Glutamatergic neuron (in vitro differentiated cells): ENCODE results near the gene UTP18. TPM values are rescaled to one million over a fixed set of nuclear protein-coding genes. Genes with fewer than 3 reads are reported as not detected.
"Not testable (repeated sequence)": the region's sequence is repeated elsewhere in the genome, so short reads cannot be mapped to it uniquely, and the experiment has no call there.

Experiments used
- DNase-seq: peaks from one replicate; pipeline ENCODE4 v3.0.0; 2022
- H3K27ac Mint-ChIP-seq: one replicate; pipeline ENCODE4 v1.8.0; 2020; ENCODE audit warnings: mild to moderate bottlenecking, mixed read lengths, inconsistent platforms; ENCODE audit not compliant: unreplicated experiment
- H3K27me3 Mint-ChIP-seq: one replicate; pipeline ENCODE4 v1.8.0; 2020; ENCODE audit warnings: mild to moderate bottlenecking, moderate library complexity, mixed read lengths, inconsistent platforms; ENCODE audit not compliant: unreplicated experiment
- H3K36me3 Mint-ChIP-seq: one replicate; pipeline ENCODE4 v1.8.0; 2020; ENCODE audit warnings: mild to moderate bottlenecking, mixed read lengths, inconsistent platforms; ENCODE audit not compliant: unreplicated experiment
- H3K4me1 Mint-ChIP-seq: one replicate; pipeline ENCODE4 v1.8.0; 2020; ENCODE audit warnings: mild to moderate bottlenecking, low read depth, mixed read lengths, inconsistent platforms; ENCODE audit not compliant: unreplicated experiment
- H3K4me3 Mint-ChIP-seq: one replicate; pipeline ENCODE4 v1.8.0; 2020; ENCODE audit warnings: mild to moderate bottlenecking, mixed read lengths, inconsistent platforms; ENCODE audit not compliant: unreplicated experiment
- H3K9me3 Mint-ChIP-seq: one replicate; pipeline ENCODE4 v1.8.0; 2020; ENCODE audit warnings: mild to moderate bottlenecking, moderate library complexity, mixed read lengths, inconsistent platforms; ENCODE audit not compliant: unreplicated experiment
- CTCF ChIP-seq: fragments of 200-600 bp; sonication (generic); IDR thresholded peaks from one replicate; pipeline ENCODE4 v1.5.0; 2021; ENCODE audit not compliant: partially characterized antibody, unreplicated experiment
- total RNA-seq: library from RNA; stranded (reverse); fragmentation: NEBNext Ultra II Directional; extraction: Animal tissue kit (Norgen Biotek cat#: 25700); gene quantifications from one replicate; pipeline ENCODE4 v1.2.1, GENCODE V29; 2021; ENCODE audit not compliant: unreplicated experiment

Gene UTP18
- total RNA-seq, 1 donor from 2014 or later = 23.9 TPM

GRCh38 chr17:51325471-51325870 is 65.1 kb downstream of the UTP18 start:
- H3K36me3 Mint-ChIP-seq = peaks cover 4% of the 10 kb centered on the region
- H3K4me3 Mint-ChIP-seq = no peak overlapping the region
- H3K27ac Mint-ChIP-seq = no peak overlapping the region
- peaks cover 2% of the 10 kb centered on the region for H3K4me1 Mint-ChIP-seq
- DNase-seq = no peak
- no peak for TF ChIP-seq CTCF
- peaks cover 7% of the 10 kb centered on the region for H3K9me3 Mint-ChIP-seq
- no peaks in the 10 kb centered on the region for H3K27me3 Mint-ChIP-seq

- not testable (repeated sequence) for H3K36me3 Mint-ChIP-seq, H3K9me3 Mint-ChIP-seq, H3K27ac Mint-ChIP-seq, H3K4me3 Mint-ChIP-seq, H3K4me1 Mint-ChIP-seq, H3K27me3 Mint-ChIP-seq, DNase-seq
Observed at GRCh38 chr17:51330861-51331503, 70.6 kb downstream of the UTP18 start.

DNA sequence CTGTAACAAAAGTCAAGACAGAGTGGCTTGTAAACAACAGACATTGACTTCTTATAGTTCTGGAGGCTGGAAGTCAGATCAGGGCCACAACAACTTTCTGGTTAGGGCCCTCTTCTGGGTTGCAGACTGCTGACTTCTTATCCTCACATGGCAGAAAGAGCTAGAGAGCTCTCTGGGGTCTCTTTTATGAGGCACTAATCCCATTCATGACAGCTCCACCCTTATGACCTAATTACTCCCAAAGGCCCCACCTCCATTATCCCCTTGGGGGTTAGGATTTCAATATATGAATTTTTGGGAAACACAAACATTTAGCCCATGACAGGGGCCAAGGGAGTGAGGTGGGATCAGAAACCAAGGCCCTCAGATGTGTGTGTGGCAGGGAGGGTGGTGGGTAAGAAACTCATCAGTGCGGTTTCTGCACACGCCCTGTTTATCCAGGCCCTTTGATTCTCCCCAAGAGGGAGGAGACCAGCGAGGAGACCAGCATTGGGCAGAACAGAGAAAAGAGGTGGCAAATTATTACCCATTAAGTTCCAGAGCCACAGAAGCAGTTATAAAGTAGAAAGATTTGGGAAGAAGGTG is 74.8 kb downstream of the UTP18 start:
- Mint-ChIP-seq H3K27ac (no peak overlapping the region), H3K9me3 (peaks cover 2% of the 10 kb centered on the region), H3K4me1 (peaks cover 1% of the 10 kb centered on the region), H3K36me3 (peaks cover 9% of the 10 kb centered on the region), H3K27me3 (peaks cover 4% of the 10 kb centered on the region), H3K4me3 (no peak overlapping the region)
- no peak for TF ChIP-seq CTCF
- no peak for DNase-seq

DNA sequence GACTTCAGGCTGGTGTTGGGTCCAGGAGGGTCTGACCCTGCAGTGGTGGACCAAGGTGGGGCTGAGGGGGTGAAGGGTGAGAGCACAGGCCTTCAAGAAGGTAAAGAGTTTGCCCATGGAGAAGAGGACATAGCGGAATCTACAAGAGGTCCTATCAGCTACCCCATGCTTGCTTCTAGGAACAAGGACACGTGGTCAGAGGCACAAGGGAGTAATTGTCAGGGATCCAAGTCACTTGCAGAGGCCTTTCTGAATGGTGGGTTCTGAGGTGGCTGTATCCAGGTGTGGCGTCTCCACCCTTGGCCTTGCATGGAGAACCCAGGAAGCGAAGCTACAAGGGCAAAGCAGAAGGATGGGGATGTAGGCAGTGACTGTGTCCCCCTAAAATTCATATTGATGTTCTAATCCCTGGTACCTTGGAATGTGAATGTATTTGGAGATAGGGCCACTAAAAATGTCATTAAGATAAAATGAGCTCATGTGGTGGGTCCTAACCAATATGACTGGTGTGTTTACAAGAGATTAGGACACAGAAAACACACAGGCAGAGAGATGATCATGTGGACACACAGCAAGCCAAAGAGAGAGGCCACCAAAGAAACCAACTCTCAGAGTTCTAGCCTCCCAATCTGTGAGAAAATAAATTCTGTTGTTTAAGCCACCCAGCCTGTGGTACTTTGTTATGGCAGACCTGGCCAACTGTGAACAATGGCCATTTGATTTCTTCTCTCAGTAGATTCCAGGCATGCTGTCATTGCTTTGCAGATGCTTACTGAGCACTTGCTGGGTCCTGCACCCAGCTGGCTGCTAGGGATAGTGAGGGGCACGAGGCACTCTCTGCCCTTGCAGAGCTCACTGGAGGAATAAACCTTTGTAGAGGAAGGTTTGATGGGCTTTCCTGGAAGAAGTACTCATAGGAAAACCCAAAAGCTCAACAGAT is 75.8 kb downstream of the UTP18 start:
- Mint-ChIP-seq H3K4me1 (no peaks in the 10 kb centered on the region), H3K4me3 (no peak overlapping the region)

More for the DNA sequence above, 75.8 kb downstream of the UTP18 start:
- no peak overlapping the region for H3K27ac Mint-ChIP-seq
- no peak for DNase-seq
- peaks cover 2% of the 10 kb centered on the region for H3K9me3 Mint-ChIP-seq
- no peak for TF ChIP-seq CTCF
- H3K36me3 Mint-ChIP-seq = peaks cover 9% of the 10 kb centered on the region
- peaks cover 4% of the 10 kb centered on the region for H3K27me3 Mint-ChIP-seq
